GM11168 (cell line): ENCODE data around the gene SEMA5B.

ENCODE experiments used
- in situ Hi-C: fragments of 300-500 bp; cut with MboI; formaldehyde crosslinking; loops from one replicate; pipeline ENCODE4 v1.12.0; 2022; ENCODE audit warnings: low sequenced_read_pairs; ENCODE audit not compliant: unreplicated experiment

The SEMA5B gene

GRCh38 chr3:122952520-122952919 is 75.0 kb downstream of the SEMA5B start:
- in situ Hi-C loops = no loop called here

GRCh38 chr3:122948408-122948807 is 79.2 kb downstream of the SEMA5B start:
- in situ Hi-C loops = no loop called here

GRCh38 chr3:122947738-122948137 is 79.8 kb downstream of the SEMA5B start:
- in situ Hi-C loops = no loop called here

- in situ Hi-C loops = no loop called here
These were observed 80.4 kb downstream of the SEMA5B start for GRCh38 chr3:122947196-122947595.

GRCh38 chr3:122946185-122946584 is 81.4 kb downstream of the SEMA5B start:
- in situ Hi-C loops = no loop called here

- in situ Hi-C loops = no loop called here
These were observed 82.3 kb downstream of the SEMA5B start for GRCh38 chr3:122945230-122945629.

- in situ Hi-C loops = no loop called here
These were observed 82.8 kb downstream of the SEMA5B start for GRCh38 chr3:122944671-122945161.

GRCh38 chr3:122943828-122944190 is 83.8 kb downstream of the SEMA5B start:
- in situ Hi-C loops = no loop called here

- in situ Hi-C loops = no loop called here
These were observed 84.4 kb downstream of the SEMA5B start for GRCh38 chr3:122942937-122943827.

- in situ Hi-C loops = no loop called here
These were observed 85.3 kb downstream of the SEMA5B start for GRCh38 chr3:122942239-122942638.

GRCh38 chr3:122941228-122942206 is 86.0 kb downstream of the SEMA5B start:
- in situ Hi-C loops = no loop called here

GRCh38 chr3:122940628-122941086 is 86.9 kb downstream of the SEMA5B start:
- in situ Hi-C loops = no loop called here

- in situ Hi-C loops = no loop called here
These were observed 88.7 kb downstream of the SEMA5B start for GRCh38 chr3:122938783-122939425.

GRCh38 chr3:122937745-122938144 is 89.8 kb downstream of the SEMA5B start:
- in situ Hi-C loops = no loop called here

GRCh38 chr3:122936986-122937385 is 90.6 kb downstream of the SEMA5B start:
- in situ Hi-C loops = no loop called here

- in situ Hi-C loops = no loop called here
These were observed 91.2 kb downstream of the SEMA5B start for GRCh38 chr3:122936335-122936734.

- in situ Hi-C loops = no loop called here
These were observed 93.3 kb downstream of the SEMA5B start for GRCh38 chr3:122934251-122934650.

GRCh38 chr3:122932251-122932967 is 95.2 kb downstream of the SEMA5B start:
- in situ Hi-C loops = no loop called here

- in situ Hi-C loops = no loop called here
These were observed 95.9 kb downstream of the SEMA5B start for GRCh38 chr3:122931636-122932035.
